Effector memory CD4-positive, alpha-beta T cell (primary cell): ENCODE measurements around the gene ANKS1A.

ENCODE experiments used
- DNase-seq, 3 donors: peaks; one replicate each; pipeline ENCODE4 v3.0.0-alpha.2; 2020
- H3K27ac ChIP-seq: 2 replicates; pipeline ENCODE4 v1.7.0; 2013; ENCODE audit warnings: mild to moderate bottlenecking, low read length, moderate library complexity; ENCODE audit not compliant: insufficient read depth, poor library complexity, severe bottlenecking
- H3K27me3 ChIP-seq: replicated peaks from 2 replicates; pipeline ENCODE4 v1.7.0; 2013; ENCODE audit warnings: mild to moderate bottlenecking, low read length; ENCODE audit not compliant: insufficient read depth, control insufficient read depth, poor library complexity, severe bottlenecking
- H3K36me3 ChIP-seq: 2 replicates; pipeline ENCODE4 v1.7.0; 2013; ENCODE audit warnings: mild to moderate bottlenecking, low read length, moderate library complexity; ENCODE audit not compliant: control insufficient read depth, insufficient read depth
- H3K4me1 ChIP-seq: 2 replicates; pipeline ENCODE4 v1.7.0; 2013; ENCODE audit warnings: low read length, mild to moderate bottlenecking; ENCODE audit not compliant: control insufficient read depth, insufficient read depth, poor library complexity, severe bottlenecking
- H3K4me3 ChIP-seq: 2 replicates; pipeline ENCODE4 v1.7.0; 2013; ENCODE audit warnings: low read length, low read depth, mild to moderate bottlenecking; ENCODE audit not compliant: insufficient read depth, poor library complexity, severe bottlenecking
- H3K9me3 ChIP-seq: 2 replicates; pipeline ENCODE4 v1.7.0; 2013; ENCODE audit warnings: mild to moderate bottlenecking, low read length, moderate library complexity; ENCODE audit not compliant: control insufficient read depth

Gene ANKS1A

GRCh38 chr6:35079311-35080000 lies 190.4 kb downstream of the ANKS1A start:
- H3K36me3 ChIP-seq: peaks cover 38% of the 10 kb centered on the region
- H3K4me3 ChIP-seq: no peak overlapping the region
- H3K27me3 ChIP-seq: no peaks in the 10 kb centered on the region
- H3K27ac ChIP-seq: no peak overlapping the region
- no peaks in the 10 kb centered on the region for H3K9me3 ChIP-seq
- no peaks in the 10 kb centered on the region for H3K4me1 ChIP-seq
- no peak for DNase-seq

DNA sequence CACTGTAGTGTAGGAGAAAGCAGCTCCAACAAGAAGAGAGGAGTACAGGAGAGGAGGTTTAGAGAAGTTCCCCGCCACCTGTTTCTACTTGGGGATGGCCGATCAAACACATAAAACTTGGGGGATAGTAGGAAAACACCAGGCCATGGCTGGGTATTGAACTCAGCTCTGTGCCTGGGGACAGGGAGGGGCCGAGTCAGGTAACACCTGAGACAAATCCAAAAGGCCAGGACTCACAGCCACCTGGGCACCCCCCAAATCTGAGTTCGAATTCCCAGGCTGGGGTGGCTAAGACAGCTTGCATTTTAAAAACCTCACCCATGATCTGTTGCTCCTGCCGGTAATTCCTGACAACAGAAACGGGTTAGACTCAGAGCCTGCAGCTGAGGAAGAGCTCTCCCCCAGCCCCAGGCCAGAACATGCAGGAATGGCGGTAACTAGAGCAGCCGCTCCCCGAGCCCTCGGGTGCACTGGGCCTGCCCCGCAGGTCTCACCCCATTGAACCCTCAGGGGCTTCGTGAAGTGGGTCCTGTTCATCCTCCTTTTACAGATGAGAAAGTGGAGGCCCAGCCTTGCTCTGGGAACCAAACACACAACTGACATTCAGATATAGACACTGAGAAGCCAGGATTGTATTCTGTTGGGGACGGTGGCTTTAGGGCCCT lies 191.1 kb downstream of the ANKS1A start:
- no peaks in the 10 kb centered on the region for H3K9me3 ChIP-seq
- H3K36me3 ChIP-seq: peaks cover 42% of the 10 kb centered on the region
- no peak overlapping the region for H3K4me3 ChIP-seq
- no peaks in the 10 kb centered on the region for H3K4me1 ChIP-seq
- no peak for DNase-seq
- H3K27ac ChIP-seq: no peak overlapping the region
- H3K27me3 ChIP-seq: no peaks in the 10 kb centered on the region

- DNase-seq: no peak
- Histone ChIP-seq H3K27me3 (no peaks in the 10 kb centered on the region), H3K27ac (no peak overlapping the region), H3K4me3 (no peak overlapping the region), H3K36me3 (peaks cover 48% of the 10 kb centered on the region), H3K4me1 (no peaks in the 10 kb centered on the region), H3K9me3 (no peaks in the 10 kb centered on the region)
Observed at GRCh38 chr6:35080821-35081425, 191.9 kb downstream of the ANKS1A start.

DNA sequence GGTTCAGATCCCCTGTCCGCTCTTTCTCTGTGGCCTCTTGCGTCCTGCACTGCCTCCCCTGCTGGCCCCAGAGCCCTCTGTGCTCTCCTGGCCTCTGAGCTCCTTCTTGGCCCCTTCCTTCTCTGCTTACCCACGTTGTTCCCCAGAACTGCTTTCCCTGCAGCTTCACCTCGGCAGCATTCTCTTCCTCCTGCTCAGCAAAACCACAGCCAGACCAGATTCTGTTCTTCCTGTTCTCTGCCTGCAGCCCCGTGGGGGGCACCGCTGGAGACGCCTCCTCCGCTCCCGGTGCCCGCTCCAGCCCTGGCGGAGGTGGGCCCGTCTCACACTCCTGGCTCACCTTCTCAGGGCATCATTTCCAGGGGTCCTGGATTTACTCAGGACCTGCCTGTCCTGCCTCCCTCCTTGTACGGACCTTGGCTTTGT lies 192.4 kb downstream of the ANKS1A start:
- no peak overlapping the region for H3K4me3 ChIP-seq
- H3K4me1 ChIP-seq: no peaks in the 10 kb centered on the region
- no peak for DNase-seq
- no peak overlapping the region for H3K27ac ChIP-seq
- H3K27me3 ChIP-seq: no peaks in the 10 kb centered on the region
- peaks cover 52% of the 10 kb centered on the region for H3K36me3 ChIP-seq
- no peaks in the 10 kb centered on the region for H3K9me3 ChIP-seq

GRCh38 chr6:35082046-35082732 lies 193.1 kb downstream of the ANKS1A start:
- H3K36me3 ChIP-seq: peaks cover 59% of the 10 kb centered on the region

DNA sequence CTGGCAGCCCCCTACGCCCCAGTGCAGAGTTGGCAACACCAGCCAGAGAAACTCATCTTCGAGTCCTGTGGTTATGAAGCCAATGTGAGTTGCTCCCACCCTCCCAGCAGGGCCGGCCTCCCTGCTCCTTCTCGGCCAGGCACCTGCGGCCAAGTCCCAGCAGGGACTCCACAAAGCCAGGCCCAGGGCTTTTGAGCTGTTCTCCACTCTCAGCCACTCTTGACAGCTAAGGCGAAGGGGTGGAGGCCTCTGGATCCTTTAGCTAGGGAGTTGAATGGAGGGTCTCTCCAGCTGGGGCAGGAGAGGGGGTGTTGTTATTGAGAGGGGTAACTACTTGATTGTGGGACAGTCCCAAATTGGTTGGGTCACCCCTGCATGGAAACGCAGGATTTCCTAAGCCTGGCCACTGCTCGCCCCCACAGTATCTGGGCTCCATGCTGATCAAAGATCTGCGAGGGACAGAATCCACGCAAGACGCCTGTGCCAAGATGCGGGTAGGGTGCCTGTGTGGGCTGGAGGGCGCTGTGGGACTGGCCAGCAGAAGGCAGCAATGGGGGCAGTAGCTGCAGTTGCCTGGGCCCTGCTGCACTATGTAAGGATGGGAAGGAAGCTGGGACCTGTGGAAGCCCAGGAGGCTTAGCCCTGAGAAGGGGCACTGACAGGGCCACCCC lies 193.8 kb downstream of the ANKS1A start:
- Histone ChIP-seq H3K27ac (no peak overlapping the region), H3K27me3 (no peaks in the 10 kb centered on the region), H3K36me3 (peaks cover 66% of the 10 kb centered on the region), H3K9me3 (no peaks in the 10 kb centered on the region), H3K4me3 (no peak overlapping the region), H3K4me1 (no peaks in the 10 kb centered on the region)
- DNase-seq: no peak

More at GRCh38 chr6:35082046-35082732, 193.1 kb downstream of the ANKS1A start:
- Histone ChIP-seq H3K4me1 (no peaks in the 10 kb centered on the region), H3K27ac (no peak overlapping the region), H3K4me3 (no peak overlapping the region), H3K9me3 (no peaks in the 10 kb centered on the region), H3K27me3 (no peaks in the 10 kb centered on the region)
- no peak for DNase-seq

DNA sequence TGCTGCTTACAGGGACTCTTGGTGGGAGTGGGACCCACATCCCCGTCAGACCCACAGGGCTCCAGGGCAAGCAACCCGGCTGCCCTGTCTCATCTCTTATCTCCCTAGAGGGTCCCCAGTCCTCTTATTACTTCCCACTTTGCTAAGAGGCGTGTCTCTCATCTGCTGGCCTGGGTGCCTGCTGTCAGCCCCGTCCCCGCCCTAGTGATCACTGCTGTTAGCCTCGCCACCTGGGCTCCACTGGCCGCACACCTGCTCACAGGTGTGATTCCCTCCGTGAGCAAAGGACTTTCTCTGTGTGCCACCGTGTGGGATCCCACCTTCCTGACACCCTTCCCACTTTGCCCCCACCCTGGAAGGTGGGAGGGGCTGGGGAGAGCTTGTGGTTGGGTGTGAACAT lies 194.5 kb downstream of the ANKS1A start:
- H3K27ac ChIP-seq: no peak overlapping the region
- no peaks in the 10 kb centered on the region for H3K27me3 ChIP-seq
- DNase-seq: no peak
- H3K9me3 ChIP-seq: no peaks in the 10 kb centered on the region
- peaks cover 66% of the 10 kb centered on the region for H3K36me3 ChIP-seq
- H3K4me1 ChIP-seq: no peaks in the 10 kb centered on the region
- no peak overlapping the region for H3K4me3 ChIP-seq

DNA sequence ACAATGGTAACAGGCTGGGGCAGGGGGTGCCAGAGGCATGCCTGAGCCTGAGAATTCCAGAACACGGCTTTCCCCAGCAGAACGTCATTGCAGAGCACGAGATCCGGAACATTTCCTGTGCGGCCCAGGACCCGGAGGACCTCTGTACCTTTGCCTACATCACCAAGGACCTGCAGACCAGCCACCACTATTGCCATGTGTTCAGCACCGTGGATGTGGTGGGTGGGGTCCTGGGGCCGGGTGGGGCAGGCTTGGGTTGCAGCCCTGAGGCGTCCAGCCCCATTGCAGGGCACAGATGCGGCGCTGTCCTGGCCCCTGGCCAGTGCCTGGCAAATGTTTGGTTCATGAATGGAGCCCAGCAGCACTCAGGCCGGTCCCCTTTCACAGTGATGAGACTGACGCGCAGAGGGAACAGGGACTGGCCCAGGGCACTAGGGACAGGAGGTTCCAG lies 195.0 kb downstream of the ANKS1A start:
- no peaks in the 10 kb centered on the region for H3K27me3 ChIP-seq
- H3K4me3 ChIP-seq: no peak overlapping the region
- no peak overlapping the region for H3K27ac ChIP-seq
- H3K9me3 ChIP-seq: no peaks in the 10 kb centered on the region
- DNase-seq: no peak
- H3K4me1 ChIP-seq: no peaks in the 10 kb centered on the region
- peaks cover 67% of the 10 kb centered on the region for H3K36me3 ChIP-seq

GRCh38 chr6:35084511-35085203 lies 195.6 kb downstream of the ANKS1A start:
- no peak overlapping the region for H3K27ac ChIP-seq
- H3K27me3 ChIP-seq: no peaks in the 10 kb centered on the region
- H3K4me3 ChIP-seq: no peak overlapping the region
- H3K4me1 ChIP-seq: no peaks in the 10 kb centered on the region
- no peak for DNase-seq
- no peaks in the 10 kb centered on the region for H3K9me3 ChIP-seq
- H3K36me3 ChIP-seq: peaks cover 61% of the 10 kb centered on the region
